GM19328 (cell line): ENCODE measurements around the gene SYT8.
"Not testable (repeated sequence)": the region's sequence is repeated elsewhere in the genome, so short reads cannot be mapped to it uniquely, and the experiment has no call there.

ENCODE experiments used
- ATAC-seq: cut with Tn5 transposase; IDR thresholded peaks from one replicate; pipeline ENCODE4 v1.9.1; 2021; ENCODE audit warnings: mild to moderate bottlenecking, moderate library complexity; ENCODE audit not compliant: unreplicated experiment

Gene SYT8, protein sequence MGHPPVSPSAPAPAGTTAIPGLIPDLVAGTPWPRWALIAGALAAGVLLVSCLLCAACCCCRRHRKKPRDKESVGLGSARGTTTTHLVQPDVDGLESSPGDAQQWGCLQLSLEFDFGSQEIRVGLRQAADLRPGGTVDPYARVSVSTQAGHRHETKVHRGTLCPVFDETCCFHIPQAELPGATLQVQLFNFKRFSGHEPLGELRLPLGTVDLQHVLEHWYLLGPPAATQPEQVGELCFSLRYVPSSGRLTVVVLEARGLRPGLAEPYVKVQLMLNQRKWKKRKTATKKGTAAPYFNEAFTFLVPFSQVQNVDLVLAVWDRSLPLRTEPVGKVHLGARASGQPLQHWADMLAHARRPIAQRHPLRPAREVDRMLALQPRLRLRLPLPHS

DNA sequence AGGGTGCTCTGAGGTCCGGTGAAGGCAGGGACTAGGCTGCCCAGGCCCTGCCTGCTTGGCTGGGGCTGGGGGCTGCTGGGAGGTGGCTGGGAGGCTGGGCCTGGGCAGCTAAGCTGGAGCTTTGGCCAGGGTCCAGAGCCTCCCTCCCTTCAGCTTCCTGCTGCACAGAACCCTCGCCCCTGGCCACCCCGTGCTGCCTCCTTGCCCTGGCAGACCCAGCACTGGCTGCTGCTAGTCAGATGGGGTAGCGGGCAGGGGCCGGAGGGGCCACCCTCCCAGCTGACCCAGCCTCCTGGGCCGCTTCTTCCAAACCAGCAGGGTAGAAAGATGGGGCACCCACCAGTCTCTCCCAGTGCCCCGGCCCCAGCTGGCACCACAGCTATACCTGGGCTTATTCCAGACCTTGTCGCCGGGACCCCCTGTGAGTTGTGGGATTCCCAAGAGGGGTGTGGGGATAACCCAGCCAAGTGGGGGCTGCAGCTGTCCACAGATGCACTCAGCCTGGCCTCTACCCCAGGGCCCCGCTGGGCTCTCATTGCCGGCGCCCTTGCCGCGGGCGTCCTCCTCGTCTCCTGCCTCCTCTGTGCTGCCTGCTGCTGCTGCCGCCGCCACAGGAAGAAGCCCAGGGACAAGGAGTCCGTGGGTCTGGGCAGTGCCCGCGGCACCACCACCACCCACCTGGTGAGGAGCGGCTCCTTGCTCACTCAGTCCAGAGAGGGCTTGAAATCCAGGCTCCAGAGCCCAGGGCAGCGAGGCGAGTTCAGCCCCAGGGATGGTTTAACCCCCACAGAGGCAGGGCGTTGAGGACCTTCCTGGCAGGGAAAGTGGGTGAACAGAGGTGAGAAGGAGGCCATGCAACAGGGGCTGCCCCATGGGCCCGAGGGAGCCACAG is at the start of gene SYT8:
SYT8 (plus strand) TSS at position 212 of the 892 bp plus-strand sequence; CDS start at position 328, 116 bp downstream.
- ATAC-seq = no peak

DNA sequence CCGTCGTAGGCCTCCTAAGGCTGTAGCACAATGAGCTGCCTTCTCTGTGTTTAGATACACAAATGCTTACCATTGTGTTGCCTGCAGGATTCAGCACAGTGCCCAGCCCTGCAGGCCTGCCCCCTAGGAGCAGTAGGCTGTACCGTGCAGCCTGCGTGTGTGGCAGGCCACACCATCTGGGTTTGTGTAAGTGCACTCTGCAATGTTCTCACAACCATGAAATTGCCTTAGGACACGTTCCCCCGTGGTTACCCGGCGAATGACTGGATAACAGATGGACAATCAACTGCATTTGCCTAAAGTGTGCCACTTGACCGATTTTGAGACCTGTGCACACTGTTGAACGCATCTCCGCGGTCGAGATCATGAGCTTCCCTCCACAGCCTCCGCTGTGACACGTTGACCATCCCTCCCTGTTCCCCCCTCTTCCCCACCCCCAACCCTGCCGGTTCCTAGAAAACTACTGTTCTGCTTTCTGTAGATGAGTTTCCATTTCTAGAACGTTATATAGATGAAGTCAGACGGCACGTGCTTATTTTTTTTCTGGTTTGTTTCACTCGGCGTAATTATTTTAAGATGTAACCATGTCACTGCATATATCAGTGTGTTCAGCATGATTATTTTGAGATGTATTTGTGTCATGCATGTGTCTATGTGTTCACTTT is 48.9 kb upstream of the SYT8 start:
- ATAC-seq = no peak

DNA sequence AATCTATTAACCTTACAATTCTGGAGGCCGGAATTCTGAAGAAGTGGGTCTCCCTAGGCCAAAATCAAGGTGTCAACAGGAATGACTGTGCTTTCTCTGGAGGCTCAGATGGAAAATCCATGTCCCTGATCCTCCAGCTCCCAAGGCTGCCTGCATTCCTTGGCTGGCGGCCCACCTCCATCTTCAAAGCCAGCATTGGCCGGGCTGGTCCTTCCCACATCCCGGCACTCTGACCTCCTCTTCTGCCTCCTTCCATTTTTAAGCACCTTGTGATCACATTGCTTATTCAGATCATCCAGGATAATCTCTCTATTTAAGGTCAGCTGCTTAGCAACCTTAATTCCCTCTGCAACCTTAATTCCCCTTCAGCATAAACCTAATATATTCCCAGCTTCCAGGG is 48.3 kb upstream of the SYT8 start:
- ATAC-seq = no peak

DNA sequence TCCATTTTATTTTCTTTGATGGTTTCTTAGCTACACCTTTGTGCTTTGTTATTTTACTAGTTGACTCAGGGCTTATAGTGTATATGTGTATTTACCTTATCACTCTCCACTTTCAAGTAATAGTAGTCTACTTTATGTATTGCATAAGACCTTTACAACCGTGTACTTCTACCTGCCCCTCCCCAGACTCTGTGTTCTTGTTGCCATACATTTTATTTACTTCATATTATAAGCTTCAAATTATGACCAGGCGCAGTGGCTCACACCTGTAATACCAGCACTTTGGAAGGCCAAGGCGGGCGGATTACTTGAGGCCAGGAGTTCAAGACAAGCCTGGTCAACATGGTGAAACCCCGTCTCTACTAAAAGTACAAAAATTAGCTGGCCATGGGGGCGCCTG is 42.9 kb upstream of the SYT8 start:
- ATAC-seq = no peak

DNA sequence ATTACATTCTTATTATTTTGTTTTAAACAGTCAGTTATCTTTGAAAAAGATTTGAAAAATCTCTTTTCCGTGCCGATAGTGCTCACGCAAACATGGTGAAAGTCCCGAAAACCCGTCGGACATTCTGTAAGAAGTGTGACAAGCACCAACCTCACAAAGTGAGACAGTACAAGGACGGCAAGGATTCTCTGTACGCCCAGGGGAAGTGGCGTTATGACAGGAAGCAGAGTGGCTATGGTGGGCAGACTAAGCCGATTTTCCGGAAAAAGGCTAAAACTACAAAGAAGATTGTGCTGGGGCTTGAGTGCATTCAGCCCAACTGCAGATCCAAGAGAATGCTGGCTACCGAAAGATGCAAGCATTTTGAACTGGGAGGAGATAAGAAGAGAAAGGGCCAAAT is 42.3 kb upstream of the SYT8 start:
- ATAC-seq = no peak

DNA sequence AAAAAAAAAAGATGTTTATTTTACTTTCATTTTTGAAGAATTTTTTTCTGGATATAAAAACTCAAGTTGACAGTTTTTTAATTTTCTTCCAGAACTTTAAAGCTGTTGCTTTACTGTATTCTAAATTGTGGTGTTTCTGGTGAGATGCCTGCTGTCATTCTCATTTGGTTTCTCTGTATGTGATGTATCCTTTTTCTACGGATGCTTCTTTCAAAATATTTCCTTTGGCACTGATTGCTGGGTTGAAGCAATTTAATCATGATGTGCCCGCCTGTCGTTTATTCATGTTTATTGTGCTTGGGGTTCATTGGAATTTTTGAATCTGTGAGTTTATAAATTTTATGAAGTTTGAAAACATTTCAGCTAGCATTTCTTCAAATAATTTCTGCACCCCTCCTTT is 41.7 kb upstream of the SYT8 start:
- no peak for ATAC-seq

DNA sequence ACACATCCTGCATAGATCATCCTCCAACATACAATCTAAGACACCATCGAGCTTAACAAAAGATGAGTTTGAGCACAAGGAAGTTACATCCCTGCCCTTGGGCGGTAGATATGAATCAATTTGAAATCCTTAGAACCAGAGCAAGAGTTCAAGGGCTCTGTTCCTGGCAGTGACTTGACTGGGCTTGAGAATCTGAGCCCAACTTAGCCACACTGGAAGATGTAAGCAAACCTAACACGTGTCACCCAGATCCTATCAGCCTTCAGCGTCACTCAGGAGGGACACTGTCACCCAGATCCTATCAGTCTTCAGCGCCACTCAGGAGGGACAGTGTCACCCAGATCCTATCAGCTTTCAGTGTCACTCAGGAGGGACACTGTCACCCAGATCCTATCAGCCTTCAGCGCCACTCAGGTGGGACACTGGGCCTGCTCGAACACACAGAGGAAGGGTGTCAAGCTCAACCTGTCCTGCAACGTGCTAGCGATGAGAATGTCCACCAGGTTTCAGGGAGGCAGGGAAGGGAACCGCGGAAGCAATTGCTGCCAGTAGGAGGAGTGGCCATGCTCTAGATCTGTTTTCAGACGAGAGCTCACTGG is 38.3 kb upstream of the SYT8 start:
- ATAC-seq = no peak

DNA sequence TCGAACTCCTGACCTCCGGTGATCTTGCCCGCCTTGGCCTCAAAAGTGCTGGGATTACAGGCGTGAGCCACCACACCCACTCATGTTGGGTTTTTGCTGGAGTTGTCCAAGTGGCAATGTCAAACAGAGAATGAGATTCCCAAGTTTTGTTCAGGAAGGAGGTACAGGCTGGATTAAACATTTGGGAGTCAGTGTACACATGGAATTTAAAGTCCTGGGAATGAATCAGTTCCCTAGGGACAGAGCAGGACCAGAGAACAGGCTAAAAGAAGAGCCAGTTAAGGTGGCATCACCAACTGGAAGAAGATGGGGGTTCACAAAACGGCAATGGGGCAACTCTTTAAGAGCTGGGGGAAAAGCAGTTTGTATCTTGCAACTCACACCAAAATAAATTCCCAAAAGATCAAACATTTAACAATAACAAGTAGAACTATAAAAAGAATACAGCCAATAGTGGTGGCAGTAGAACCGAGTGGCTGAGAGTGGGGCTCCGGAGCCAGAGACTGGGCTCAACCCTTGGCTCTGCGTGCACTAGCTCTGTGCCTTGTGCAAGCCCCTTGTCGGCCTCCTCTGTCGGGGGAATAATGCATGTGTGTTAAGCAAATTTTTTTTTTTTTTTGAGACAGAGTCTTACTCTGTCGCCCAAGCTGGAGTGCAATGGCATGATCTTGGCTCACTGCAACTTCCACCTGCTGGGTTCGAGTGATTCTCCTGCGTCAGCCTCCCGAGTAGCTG is 37.2 kb upstream of the SYT8 start:
- ATAC-seq = no peak

DNA sequence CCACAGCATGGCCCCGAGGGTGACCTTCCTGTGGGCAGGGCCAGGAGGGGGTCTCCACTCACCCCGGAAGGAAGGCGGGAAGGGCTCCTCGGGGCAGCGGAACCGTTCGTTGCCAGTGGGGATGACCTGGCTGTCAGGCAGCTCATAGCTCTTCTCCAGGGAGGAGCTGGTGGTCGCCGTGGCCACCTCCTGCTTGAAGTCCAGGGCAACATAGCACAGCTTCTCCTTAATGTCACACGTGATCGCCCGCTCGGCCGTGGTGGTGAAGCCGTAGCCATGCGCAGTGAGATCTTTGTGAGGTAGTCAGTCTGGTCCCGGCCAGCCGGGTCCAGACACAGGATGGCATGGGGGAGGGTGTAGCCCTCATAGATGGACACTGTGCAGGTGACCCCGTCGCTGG is 31.5 kb upstream of the SYT8 start:
- no peak for ATAC-seq

DNA sequence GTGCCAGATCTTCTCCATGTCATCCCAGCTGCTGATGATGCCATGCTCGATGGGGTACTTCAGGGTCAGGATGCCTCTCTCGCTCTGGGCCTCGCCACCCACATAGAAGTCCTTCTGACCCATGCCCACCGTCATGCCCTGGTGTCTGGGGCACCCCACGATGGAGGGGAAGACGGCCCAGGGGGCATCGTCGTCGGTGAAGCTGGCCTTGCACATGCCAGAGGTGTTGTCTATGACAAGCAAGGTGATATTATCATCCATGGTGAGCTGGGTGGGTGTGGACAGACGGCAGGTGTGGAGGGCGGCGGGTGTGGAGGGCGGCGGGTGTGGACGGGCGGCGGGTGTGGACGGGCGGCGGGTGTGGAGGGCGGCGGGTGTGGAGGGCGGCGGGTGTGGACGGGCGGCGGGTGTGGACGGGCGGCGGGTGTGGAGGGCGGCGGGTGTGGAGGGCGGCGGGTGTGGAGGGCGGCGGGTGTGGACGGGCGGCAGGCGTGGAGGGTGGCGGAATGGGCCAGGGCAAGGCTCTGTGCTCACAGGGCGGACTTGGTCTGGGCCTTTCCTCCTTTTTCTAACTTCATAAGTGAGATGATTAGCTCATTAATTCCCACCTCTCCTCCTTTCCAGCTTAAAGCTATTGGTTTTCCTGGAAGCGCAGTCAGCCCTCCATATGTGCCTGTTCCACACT is 30.8 kb upstream of the SYT8 start:
- not testable (repeated sequence) for ATAC-seq

DNA sequence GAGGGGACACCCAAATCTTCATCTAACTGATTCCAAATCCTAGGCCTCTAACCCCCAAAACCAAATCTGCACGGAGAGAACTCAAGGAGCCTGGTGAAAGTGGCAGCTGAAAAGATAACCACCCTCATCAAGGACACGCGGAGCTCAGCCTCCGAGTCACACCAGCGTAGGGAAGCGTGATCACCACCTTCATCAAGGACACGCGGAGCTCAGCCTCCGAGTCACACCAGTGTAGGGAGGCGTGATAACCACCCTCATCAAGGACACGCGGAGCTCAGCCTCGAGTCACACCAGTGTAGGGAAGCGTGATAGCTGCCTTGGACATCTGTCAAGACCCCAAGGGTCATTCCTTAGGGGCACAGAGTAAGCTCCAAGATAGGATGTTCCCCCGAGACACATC is 29.3 kb upstream of the SYT8 start:
- no peak for ATAC-seq

DNA sequence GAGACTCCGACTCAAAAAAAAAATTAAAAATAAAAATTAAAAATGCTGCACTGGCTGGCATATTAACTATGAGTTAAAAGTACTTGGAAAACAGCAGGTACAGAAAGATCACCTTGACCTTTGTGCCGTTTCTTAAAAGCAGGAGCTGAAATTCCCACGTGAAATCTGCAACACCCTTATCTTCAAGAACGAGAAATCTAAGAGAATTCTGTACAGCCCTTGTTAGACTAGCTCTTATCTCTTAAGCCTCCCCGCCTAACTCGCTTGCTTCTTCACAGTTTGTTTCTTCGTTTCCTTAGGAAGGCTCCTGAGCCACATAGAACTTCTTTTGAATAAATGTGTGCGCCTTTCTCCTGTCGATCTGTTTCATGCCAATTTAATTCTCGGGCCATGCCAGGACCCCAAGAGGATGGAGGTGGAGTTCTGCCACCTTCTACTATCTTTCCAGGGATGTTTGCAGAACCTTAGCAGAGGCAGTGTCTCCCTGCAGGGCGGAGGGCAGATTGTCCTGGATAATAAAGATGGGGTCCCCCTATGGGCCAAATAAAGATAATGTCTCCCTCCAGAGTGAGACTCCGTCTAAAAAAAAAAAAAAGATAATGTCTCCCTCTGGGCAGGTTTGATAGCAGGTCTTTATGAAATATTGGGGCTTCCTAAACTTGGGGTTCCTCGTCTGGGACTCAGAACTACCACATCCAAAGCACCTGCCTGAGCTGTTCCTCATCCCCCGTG is 27.4 kb upstream of the SYT8 start:
- no peak for ATAC-seq

DNA sequence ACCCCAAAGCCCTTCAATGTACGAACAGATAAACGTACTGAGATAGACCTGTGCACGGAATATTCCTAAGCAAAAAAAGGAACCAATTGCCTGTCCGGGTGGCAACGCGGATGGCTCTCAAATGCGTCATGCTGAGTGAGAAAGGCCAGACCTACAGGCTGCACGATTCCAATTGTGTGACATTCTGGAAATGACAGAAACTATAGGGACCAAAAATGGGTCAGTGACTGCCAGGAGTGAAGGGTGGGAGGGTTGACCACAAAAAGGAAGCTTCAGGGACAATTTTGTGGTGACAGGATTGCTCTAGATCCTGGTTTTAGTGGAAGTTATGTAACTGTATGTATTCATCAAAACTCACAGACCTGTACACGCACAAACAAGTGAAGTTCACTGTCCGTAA is 24.0 kb upstream of the SYT8 start:
- ATAC-seq = no peak

DNA sequence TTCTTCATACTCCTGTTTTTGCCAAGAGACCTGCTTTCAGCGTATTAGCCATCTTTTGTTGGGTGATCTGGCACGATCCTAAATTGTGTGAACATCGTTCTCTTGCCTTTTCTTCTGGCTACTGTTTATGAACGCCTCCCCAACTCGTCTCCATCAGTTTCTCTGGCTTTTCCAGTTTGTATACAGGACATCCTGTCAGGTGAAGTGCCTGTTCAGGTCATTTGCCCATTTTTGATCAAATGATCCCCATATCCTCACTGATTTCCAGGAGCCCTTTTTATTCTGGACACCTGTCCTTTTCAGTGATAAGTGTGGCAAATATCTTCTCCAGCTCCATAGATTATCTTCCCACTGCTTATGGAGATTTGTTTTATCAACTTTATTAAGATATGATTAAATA is 22.5 kb upstream of the SYT8 start:
- ATAC-seq = no peak

DNA sequence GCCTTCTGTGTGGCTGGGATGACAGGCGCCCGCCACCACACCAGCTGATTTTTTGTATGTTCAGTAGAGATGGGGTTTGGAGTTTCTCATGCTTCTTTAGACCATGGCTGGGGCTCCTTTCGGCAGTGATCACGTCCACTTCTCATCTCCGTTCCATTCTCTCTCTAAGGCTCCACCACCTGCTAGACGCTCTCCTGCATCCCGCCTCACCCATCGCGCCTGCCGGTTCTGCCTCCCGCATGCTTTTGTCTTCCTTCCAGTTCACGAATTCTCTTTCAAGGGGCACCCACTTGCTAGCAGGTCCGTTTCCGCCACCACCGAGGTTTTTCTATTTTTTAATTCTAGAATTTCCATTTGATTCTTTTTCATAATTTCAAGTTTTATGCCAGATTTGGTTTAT is 22.0 kb upstream of the SYT8 start:
- no peak for ATAC-seq

DNA sequence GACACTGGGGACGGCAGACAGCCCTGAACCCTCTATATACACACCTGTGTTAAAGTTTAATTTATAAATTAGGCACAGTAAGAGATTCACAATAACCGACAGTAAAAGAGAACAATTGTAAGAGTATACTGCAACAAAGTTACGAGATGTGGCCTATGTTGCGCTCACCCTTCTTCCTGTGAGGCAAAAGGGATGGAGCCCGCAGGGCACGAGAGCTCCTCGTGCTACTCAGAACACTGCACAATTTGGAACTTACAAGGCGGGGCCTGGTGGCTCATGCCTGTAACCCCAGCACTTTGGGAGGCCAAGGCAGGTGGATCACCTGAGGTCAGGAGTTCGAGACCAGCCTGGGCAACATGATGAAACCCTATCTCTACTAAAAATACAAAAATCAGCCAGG is 21.4 kb upstream of the SYT8 start:
- ATAC-seq = not testable (repeated sequence)

DNA sequence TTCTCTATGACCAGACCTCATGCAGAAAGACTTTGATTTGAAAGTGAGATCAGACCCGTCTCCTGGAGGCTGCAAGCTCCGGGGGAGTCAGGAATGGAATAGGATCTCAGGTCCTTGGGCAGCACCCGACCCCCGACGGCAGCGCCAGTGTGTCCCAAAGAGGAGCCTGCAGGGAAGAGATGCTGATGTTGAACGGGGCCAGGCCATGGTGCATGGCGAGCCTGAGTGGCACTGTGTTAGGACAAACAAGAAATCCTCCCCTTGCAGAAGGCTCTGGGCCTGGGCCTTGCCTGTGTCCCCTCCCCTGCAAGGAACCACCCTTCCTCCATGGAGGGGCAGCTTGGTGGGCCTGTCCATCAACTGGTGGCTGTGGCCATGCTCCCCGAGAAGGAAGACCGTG is 20.1 kb upstream of the SYT8 start:
- ATAC-seq = no peak

DNA sequence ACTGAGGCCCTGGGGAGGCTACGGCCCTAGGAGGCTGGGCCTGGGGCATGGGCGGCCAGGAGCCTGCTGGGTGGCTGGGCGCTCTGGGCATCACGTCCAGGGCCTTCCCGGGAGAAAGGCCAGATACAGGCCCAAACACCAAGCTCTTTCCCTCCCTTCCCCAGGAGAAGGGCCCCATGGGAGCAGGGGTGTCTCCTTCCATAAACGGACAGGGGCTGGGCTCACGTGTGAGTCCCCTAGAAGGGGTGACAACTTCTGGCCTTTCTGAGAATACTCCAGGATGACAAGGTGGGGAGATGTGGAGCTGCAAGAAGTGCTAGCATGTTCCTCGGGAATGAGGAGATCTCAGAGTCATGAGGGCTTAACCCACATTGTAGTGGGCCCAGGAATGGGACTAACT is 19.5 kb upstream of the SYT8 start:
- no peak for ATAC-seq

DNA sequence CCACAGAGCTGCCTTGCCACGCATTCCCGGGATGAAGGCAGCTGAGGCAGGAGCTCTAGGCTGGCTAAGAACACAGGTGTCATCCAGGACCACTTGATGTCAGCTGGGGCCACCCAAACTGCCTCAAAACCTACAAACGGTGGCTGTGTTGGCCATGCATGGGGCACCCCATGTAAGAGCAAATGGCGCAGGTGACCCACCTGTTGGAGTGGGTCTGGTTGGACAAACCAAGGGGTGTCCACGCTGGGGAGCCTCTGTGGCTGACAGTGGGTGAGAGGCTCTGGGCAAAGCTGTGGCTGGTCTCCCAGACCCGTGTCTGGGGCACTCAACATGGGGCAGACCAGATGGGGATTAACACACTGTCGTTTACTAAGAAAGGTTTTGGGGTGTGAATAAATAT is 19.0 kb upstream of the SYT8 start:
- no peak for ATAC-seq
